Measurements from ENCODE around the gene ADSL.

DNA sequence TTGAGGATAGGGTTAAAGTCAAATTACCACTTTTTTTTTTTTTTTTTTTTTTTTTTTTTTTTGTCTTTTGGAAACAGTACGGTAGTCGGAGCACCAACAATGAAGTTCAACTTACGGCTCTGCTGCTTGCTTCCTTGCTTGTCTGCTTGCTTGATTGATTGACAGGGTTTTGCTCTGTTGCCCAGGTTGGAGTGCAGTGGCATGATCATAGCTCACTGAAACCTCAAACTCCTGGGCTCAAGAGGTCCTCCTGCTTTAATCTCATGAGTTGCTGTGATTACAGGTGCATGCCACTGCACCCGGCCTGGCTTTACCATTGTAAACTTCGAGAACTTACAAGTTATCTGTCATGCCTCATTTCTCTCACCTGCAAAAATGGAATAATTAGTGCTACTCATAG, 29.8 kb downstream of the ADSL start:
- TF ChIP-seq, protein P1, sequence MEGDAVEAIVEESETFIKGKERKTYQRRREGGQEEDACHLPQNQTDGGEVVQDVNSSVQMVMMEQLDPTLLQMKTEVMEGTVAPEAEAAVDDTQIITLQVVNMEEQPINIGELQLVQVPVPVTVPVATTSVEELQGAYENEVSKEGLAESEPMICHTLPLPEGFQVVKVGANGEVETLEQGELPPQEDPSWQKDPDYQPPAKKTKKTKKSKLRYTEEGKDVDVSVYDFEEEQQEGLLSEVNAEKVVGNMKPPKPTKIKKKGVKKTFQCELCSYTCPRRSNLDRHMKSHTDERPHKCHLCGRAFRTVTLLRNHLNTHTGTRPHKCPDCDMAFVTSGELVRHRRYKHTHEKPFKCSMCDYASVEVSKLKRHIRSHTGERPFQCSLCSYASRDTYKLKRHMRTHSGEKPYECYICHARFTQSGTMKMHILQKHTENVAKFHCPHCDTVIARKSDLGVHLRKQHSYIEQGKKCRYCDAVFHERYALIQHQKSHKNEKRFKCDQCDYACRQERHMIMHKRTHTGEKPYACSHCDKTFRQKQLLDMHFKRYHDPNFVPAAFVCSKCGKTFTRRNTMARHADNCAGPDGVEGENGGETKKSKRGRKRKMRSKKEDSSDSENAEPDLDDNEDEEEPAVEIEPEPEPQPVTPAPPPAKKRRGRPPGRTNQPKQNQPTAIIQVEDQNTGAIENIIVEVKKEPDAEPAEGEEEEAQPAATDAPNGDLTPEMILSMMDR (IDR thresholded peaks at IDR 0.05): no peak
- TF ChIP-seq POLR2A (IDR thresholded peaks at IDR 0.05) (no peak), EP300 (IDR thresholded peaks at IDR 0.05) (no peak)

Data from tibial nerve (tissue), 4 donors.